ENCODE data around the gene CFAP221.

The CFAP221 gene

GRCh38 chr2:119545754-119546446, 1.7 kb downstream of the CFAP221 start:
- DNase-seq (ENCODE audit: extremely low read depth, low read depth) = no peak
- no peak overlapping the region for H3K4me3 ChIP-seq (replicated peaks; ENCODE audit: low read depth, low read length)
- TF ChIP-seq CTCF (IDR thresholded peaks at IDR 0.05; ENCODE audit: low read depth, low read length, missing control alignments) = no peak

DNA sequence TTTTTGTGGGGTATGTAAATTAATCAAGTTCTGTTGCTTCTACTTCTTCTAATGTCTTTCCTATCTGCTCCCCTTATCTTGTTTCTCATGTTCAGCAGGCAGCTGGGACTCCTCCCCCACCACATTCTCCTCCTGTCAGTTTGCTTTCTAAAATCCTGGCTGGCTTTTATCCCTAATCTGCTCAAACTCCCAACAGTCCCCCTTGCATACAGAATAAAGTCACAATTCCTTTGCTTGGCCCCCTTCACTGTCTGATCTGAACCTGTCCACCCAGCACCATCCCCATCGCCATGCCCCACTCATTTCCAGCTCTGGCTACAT, 2.2 kb downstream of the CFAP221 start:
- DNase-seq (ENCODE audit: extremely low read depth, low read depth) = no peak
- no peak for TF ChIP-seq CTCF (IDR thresholded peaks at IDR 0.05; ENCODE audit: low read depth, low read length, missing control alignments)
- H3K4me3 ChIP-seq (replicated peaks; ENCODE audit: low read depth, low read length) = no peak overlapping the region

- no peak for DNase-seq (ENCODE audit: extremely low read depth, low read depth)
- no peak for TF ChIP-seq CTCF (IDR thresholded peaks at IDR 0.05; ENCODE audit: low read depth, low read length, missing control alignments)
- no peak overlapping the region for H3K4me3 ChIP-seq (replicated peaks; ENCODE audit: low read depth, low read length)
Observed at GRCh38 chr2:119548516-119549120, 4.4 kb downstream of the CFAP221 start.

GRCh38 chr2:119549241-119549640, 5.0 kb downstream of the CFAP221 start:
- peak; percentile 38 for DNase-seq (ENCODE audit: extremely low read depth, low read depth)
- H3K4me3 ChIP-seq (replicated peaks; ENCODE audit: low read depth, low read length) = no peak overlapping the region
- TF ChIP-seq CTCF (IDR thresholded peaks at IDR 0.05; ENCODE audit: low read depth, low read length, missing control alignments) = no peak

GRCh38 chr2:119550346-119550745, 6.1 kb downstream of the CFAP221 start:
- no peak overlapping the region for H3K4me3 ChIP-seq (replicated peaks; ENCODE audit: low read depth, low read length)
- TF ChIP-seq CTCF (IDR thresholded peaks at IDR 0.05; ENCODE audit: low read depth, low read length, missing control alignments) = no peak
- no peak for DNase-seq (ENCODE audit: extremely low read depth, low read depth)

GRCh38 chr2:119550856-119551255, 6.6 kb downstream of the CFAP221 start:
- no peak overlapping the region for H3K4me3 ChIP-seq (replicated peaks; ENCODE audit: low read depth, low read length)
- TF ChIP-seq CTCF (IDR thresholded peaks at IDR 0.05; ENCODE audit: low read depth, low read length, missing control alignments) = no peak
- no peak for DNase-seq (ENCODE audit: extremely low read depth, low read depth)

DNA sequence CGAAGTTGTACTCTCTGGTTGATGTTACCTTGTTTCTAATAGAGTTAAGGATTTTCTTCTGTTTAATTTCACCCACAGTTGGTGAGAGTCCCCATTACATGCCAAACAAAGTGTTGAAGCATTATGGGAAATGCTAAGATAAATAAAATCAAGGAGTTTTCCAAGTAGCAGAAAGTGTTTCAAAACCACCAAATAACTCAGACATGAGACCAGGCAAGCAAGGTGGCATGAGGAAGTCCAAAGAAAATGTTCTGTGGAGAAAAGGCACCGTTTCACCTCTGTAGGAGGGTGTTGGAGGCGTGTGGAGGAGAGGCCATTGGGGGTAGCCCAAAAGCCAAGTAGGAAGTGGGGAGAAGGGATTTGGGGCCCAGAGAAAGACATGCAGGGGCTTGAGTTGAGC, 8.7 kb downstream of the CFAP221 start:
- H3K4me3 ChIP-seq (replicated peaks; ENCODE audit: low read depth, low read length) = no peak overlapping the region
- no peak for TF ChIP-seq CTCF (IDR thresholded peaks at IDR 0.05; ENCODE audit: low read depth, low read length, missing control alignments)

More for the DNA sequence above, 8.7 kb downstream of the CFAP221 start:
- DNase-seq (ENCODE audit: extremely low read depth, low read depth) = no peak
